ENCODE results near the gene NAXD. TPM values are rescaled to one million over a fixed set of nuclear protein-coding genes. Genes with fewer than 3 reads are reported as not detected.

The NAXD gene
- total RNA-seq (2013; cell fraction: nucleolus; rRNA removed): 25.4 and 28.9 TPM in 2 replicates
- total RNA-seq (2014; rRNA removed): 16.9 and 18.2 TPM in 2 replicates
- total RNA-seq (2014; rRNA removed; fragmentation: Illumina TruSeq; extraction: Trizol): 16.1 and 16.6 TPM in 2 replicates
- 30.0 and 30.2 TPM in 2 replicates for total RNA-seq (2021)
- 19.1 TPM for polyA plus RNA-seq (2011; ENCODE audit: low read depth)
- polyA plus RNA-seq (2011; rRNA removed): 29.3 and 36.2 TPM in 2 replicates
- polyA plus RNA-seq (2011; cell fraction: cytosol; rRNA removed): 45.5 and 48.5 TPM in 2 replicates
- 114 and 132 TPM in 2 replicates for polyA plus RNA-seq (2011; cell fraction: nucleus; rRNA removed)
- 28.7 and 29.0 TPM in 2 replicates for polyA plus RNA-seq (2012)
- 12.8 and 18.2 TPM in 2 replicates for polyA plus RNA-seq (2014; fragmentation: Illumina TruSeq; extraction: Trizol)
- 1 to 10 TPM; 1.5 to 5.0 TPM for polyA plus RNA-seq (2014; fragmentation: Nextera tagmentation; extraction: Ambion mirVana)
- 29.3 and 30.3 TPM in 2 replicates for polyA plus RNA-seq (2014; rRNA removed)
- 10 to 100 TPM; 32.4 to 33.5 TPM for polyA plus RNA-seq (2016; fragmentation: Nextera tagmentation; extraction: Ambion mirVana)
- 23.6 and 25.9 TPM in 2 replicates for polyA minus RNA-seq (2011; rRNA and poly(A)+ RNA removed)
- 7.1 and 8.9 TPM in 2 replicates for polyA minus RNA-seq (2011; cell fraction: cytosol; rRNA and poly(A)+ RNA removed)
- 14.1 and 18.4 TPM in 2 replicates for polyA minus RNA-seq (2011; cell fraction: nucleus; rRNA and poly(A)+ RNA removed)
- percentile 86 among the genes with signal in this experiment for Bru-seq, nascent RNA
- percentile 87 among the genes with signal in this experiment for BruChase-seq, experiment 1, labeled RNA remaining after a 6-hour chase
- BruChase-seq, experiment 2, labeled RNA remaining after a 2-hour chase: percentile 89 among the genes with signal in this experiment
- long read RNA-seq, experiment 1, partial matches to known transcripts: 0 of 24 reads
- long read RNA-seq, experiment 1, other reads (novel, unspliced or antisense): 23 of 24 reads
- long read RNA-seq, experiment 2, transcript NAXD-203 (9 exons, 2,377 nt): major isoform, 8 of 145 reads
- long read RNA-seq, experiment 2, partial matches to known transcripts: 3 of 145 reads
- long read RNA-seq, experiment 2, other reads (novel, unspliced or antisense): 133 of 145 reads

- WGBS (ENCODE audit: insufficient coverage, insufficient replicate concordance, low lambda C conversion rate, missing lambda C conversion rate): 1% methylated on average over 87 of the region's 95 CpGs
- Histone ChIP-seq H3K27me3 (replicated peaks in 1 of 2; ENCODE audit: control insufficient read depth in 2 of 2, insufficient read depth in 2 of 2, low read length in 1 of 2) (no peaks in the 10 kb centered on the region), H3K4me1 (ENCODE audit: control insufficient read depth, insufficient read depth, low read length) (peaks cover 20% of the 10 kb centered on the region), H3K9ac (ENCODE audit: control insufficient read depth, insufficient read depth, low read length) (peak within 1 kb of the TSS; percentile 84), H3K79me2 (ENCODE audit: control insufficient read depth, insufficient read depth, low read length) (peaks cover 51% of the 10 kb centered on the region), H4K20me1 (ENCODE audit: control insufficient read depth, insufficient read depth) (no peaks in the 10 kb centered on the region), H2AFZ (ENCODE audit: control insufficient read depth, low read depth, low read length) (peak within 1 kb of the TSS; percentile 85), H3K27ac (ENCODE audit: control insufficient read depth, insufficient read depth) (peak within 1 kb of the TSS; percentile 86), H3K4me2 (ENCODE audit: control insufficient read depth, insufficient read depth) (peak within 1 kb of the TSS; percentile 82), H3K4me3 (peak within 1 kb of the TSS; percentile 63), H3K9me3 (replicated peaks; ENCODE audit: control insufficient read depth, insufficient read depth, low read length) (no peaks in the 10 kb centered on the region), H3K36me3 (ENCODE audit: control insufficient read depth in 2 of 2, insufficient read depth in 2 of 2, low read length in 1 of 2) (no peaks in the 10 kb centered on the region)
- ATAC-seq (peak; percentile 87), DNase-seq (ENCODE audit: low read depth, low spot score) (peak; percentile 62), FAIRE-seq (peak; percentile 85)
- BruUV-seq (replicated peaks): no TSS peak
- ChIA-PET CTCF (interaction anchor here (0.6 to 3.1 kb wide), 12 partner anchors 15 to 472 kb away, joined by 3 to 19 read pairs (median 4); no protein-coding TSS in a partner anchor), RAD21 (ENCODE audit: unreplicated experiment) (interaction anchor here (1.0 to 4.3 kb wide), 6 partner anchors 22 to 204 kb away, joined by 3 to 22 read pairs (median 6); no protein-coding TSS in a partner anchor), SMC1A (ENCODE audit: uncharacterized antibody, unreplicated experiment) (interaction anchor here (0.8 to 2.0 kb wide), 6 partner anchors 22 to 160 kb away, joined by 4 to 7 read pairs (median 4); no protein-coding TSS in a partner anchor), POLR2A (interaction anchor here (0.5 to 2.6 kb wide), 4 partner anchors 11 to 100 kb away, joined by 3 to 16 read pairs (median 8); no protein-coding TSS in a partner anchor)
- in situ Hi-C loops (cut with MboI) (no loop called here), intact Hi-C loops (cut with micrococcal nuclease; ENCODE audit: unreplicated experiment) (loop anchor here (1.0 to 5.0 kb wide), 4 partner anchors 23 to 297 kb away; no protein-coding TSS in a partner anchor)
- TF ChIP-seq BCLAF1 (IDR thresholded peaks at IDR 0.05): peak; percentile 41; the same call in 1 of the 2 replicates
- TF ChIP-seq HCFC1 (IDR thresholded peaks at IDR 0.05; ENCODE audit: low read length): 0 out of 2 replicates have a peak, but pooled peaks have one; percentile 25
- no peak for TF ChIP-seq ETV6 (conservative IDR thresholded peaks at IDR 0.05 in 1 of 2, IDR thresholded peaks at IDR 0.05 in 1 of 2; ENCODE audit: borderline replicate concordance in 1 of 2, low read depth in 1 of 2)
- peak; percentile 19 for TF ChIP-seq MYC (IDR thresholded peaks at IDR 0.05; ENCODE audit: insufficient read depth, insufficient read length, insufficient replicate concordance, low read length, severe bottlenecking)
- peak; percentile 98 for TF ChIP-seq PKNOX1 (IDR thresholded peaks at IDR 0.05)
- no peak for TF ChIP-seq WRNIP1 (IDR thresholded peaks at IDR 0.05; ENCODE audit: borderline replicate concordance, low read depth, low read length)
- TF ChIP-seq POLR2A (IDR thresholded peaks at IDR 0.05; ENCODE audit: low read depth, low read length): peak; percentile 83
- peak; percentile 77 for TF ChIP-seq MXI1 (IDR thresholded peaks at IDR 0.05; ENCODE audit: low read depth, low read length)
- TF ChIP-seq RAD51 (IDR thresholded peaks at IDR 0.05): no peak
- no peak; a peak in 2 of 4 replicates for TF ChIP-seq BHLHE40 (IDR thresholded peaks at IDR 0.05; ENCODE audit: borderline replicate concordance in 1 of 2, low read depth in 2 of 2, low read length in 1 of 2)
- 0 out of 2 replicates have a peak, but pooled peaks have one; percentile 21 for TF ChIP-seq TARDBP (IDR thresholded peaks at IDR 0.05; ENCODE audit: borderline replicate concordance)
- 0 out of 2 replicates have a peak, but pooled peaks have one; percentile 0 for TF ChIP-seq ASH2L (IDR thresholded peaks at IDR 0.05; ENCODE audit: borderline replicate concordance, low read depth)
- TF ChIP-seq CREB1 (IDR thresholded peaks at IDR 0.05; ENCODE audit: low read depth): peak; percentile 78
- 0 out of 2 replicates have a peak, but pooled peaks have one; percentile 32 for TF ChIP-seq RUNX3 (IDR thresholded peaks at IDR 0.05; ENCODE audit: low read length)
These were observed at the start of gene NAXD for GRCh38 chr13:110615322-110616102. Gene NAXD, plus strand, starts transcription at chr13:110615545. Its CDS starts 57 bp downstream, at chr13:110615602.
